ENCODE data around the gene KLF6.

DNA sequence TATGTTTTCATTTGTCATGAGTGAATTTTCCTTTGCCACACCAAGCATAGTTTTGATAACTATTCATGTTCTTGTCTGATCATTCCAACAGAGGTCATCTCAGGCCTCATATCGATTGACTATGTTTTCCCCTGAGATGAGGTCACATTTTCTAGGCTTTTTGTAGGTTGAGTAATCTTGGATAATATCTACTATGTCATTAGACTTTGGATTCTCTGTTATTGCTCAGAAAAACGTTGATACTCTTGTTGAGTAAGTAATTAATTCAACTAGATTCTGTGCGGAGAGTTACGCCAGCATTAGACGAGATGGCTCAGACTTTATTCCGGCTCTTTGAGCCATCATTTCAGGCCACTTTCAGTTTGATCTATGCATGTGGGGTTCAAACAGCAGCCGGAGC is 57.7 kb downstream of the KLF6 start:
- TF ChIP-seq, protein P1, sequence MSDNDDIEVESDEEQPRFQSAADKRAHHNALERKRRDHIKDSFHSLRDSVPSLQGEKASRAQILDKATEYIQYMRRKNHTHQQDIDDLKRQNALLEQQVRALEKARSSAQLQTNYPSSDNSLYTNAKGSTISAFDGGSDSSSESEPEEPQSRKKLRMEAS (IDR thresholded peaks at IDR 0.05; ENCODE audit: insufficient read depth, insufficient read length): no peak
- no peak for TF ChIP-seq POLR2A (IDR thresholded peaks at IDR 0.05; ENCODE audit: low read depth, low read length)
- TF ChIP-seq GATA2 (IDR thresholded peaks at IDR 0.05; ENCODE audit: insufficient read depth, insufficient read length, low read depth, low read length): no peak
- TF ChIP-seq EZH2 (IDR thresholded peaks at IDR 0.05; ENCODE audit: borderline replicate concordance, low read depth, low read length, severe bottlenecking): no peak
- TF ChIP-seq, protein P2, sequence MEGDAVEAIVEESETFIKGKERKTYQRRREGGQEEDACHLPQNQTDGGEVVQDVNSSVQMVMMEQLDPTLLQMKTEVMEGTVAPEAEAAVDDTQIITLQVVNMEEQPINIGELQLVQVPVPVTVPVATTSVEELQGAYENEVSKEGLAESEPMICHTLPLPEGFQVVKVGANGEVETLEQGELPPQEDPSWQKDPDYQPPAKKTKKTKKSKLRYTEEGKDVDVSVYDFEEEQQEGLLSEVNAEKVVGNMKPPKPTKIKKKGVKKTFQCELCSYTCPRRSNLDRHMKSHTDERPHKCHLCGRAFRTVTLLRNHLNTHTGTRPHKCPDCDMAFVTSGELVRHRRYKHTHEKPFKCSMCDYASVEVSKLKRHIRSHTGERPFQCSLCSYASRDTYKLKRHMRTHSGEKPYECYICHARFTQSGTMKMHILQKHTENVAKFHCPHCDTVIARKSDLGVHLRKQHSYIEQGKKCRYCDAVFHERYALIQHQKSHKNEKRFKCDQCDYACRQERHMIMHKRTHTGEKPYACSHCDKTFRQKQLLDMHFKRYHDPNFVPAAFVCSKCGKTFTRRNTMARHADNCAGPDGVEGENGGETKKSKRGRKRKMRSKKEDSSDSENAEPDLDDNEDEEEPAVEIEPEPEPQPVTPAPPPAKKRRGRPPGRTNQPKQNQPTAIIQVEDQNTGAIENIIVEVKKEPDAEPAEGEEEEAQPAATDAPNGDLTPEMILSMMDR (IDR thresholded peaks at IDR 0.05; ENCODE audit: extremely low read depth in 1 of 2, insufficient read depth in 1 of 2, low read depth in 1 of 2, low read length in 2 of 2): no peak
- TF ChIP-seq POLR2AphosphoS5 (IDR thresholded peaks at IDR 0.05; ENCODE audit: insufficient read depth, low read depth, low read length): no peak
- TF ChIP-seq JUN (IDR thresholded peaks at IDR 0.05; ENCODE audit: borderline replicate concordance, insufficient read depth, insufficient read length, low read depth): no peak

Data from endothelial cell of umbilical vein (primary cell).